GM19239 (cell line): ENCODE measurements around the gene ZFAND3.
"Not testable (repeated sequence)": the region's sequence is repeated elsewhere in the genome, so short reads cannot be mapped to it uniquely, and the experiment has no call there.

Source experiments
- DNase-seq: peaks from one replicate; pipeline ENCODE4 v3.0.0; 2011; ENCODE audit warnings: low spot score; ENCODE audit not compliant: insufficient read length
- FAIRE-seq: peaks from 2 replicates; lab custom pipeline; 2011; peaks lifted over from hg19 to GRCh38; lab: Jason Lieb, UNC

Gene ZFAND3

GRCh38 chr6:38100380-38100779 is 280.9 kb downstream of the ZFAND3 start:
- DNase-seq = no peak
- peak; percentile 53 for FAIRE-seq

GRCh38 chr6:38103921-38104320 is 284.4 kb downstream of the ZFAND3 start:
- FAIRE-seq = no peak
- DNase-seq = no peak

GRCh38 chr6:38105066-38105465 is 285.5 kb downstream of the ZFAND3 start:
- FAIRE-seq = no peak

GRCh38 chr6:38107073-38107472 is 287.5 kb downstream of the ZFAND3 start:
- FAIRE-seq (no peak), DNase-seq (no peak)

More at GRCh38 chr6:38105066-38105465, 285.5 kb downstream of the ZFAND3 start:
- DNase-seq = no peak

GRCh38 chr6:38110481-38110971 is 291.0 kb downstream of the ZFAND3 start:
- DNase-seq = no peak
- FAIRE-seq = no peak

GRCh38 chr6:38112181-38112580 is 292.7 kb downstream of the ZFAND3 start:
- no peak for FAIRE-seq
- no peak for DNase-seq

GRCh38 chr6:38113825-38114576 is 294.5 kb downstream of the ZFAND3 start:
- FAIRE-seq (no peak), DNase-seq (no peak)

- DNase-seq (no peak), FAIRE-seq (no peak)
Observed at GRCh38 chr6:38114976-38115625, 295.6 kb downstream of the ZFAND3 start.

- FAIRE-seq = no peak
- DNase-seq = no peak
Observed at GRCh38 chr6:38115626-38116008, 296.1 kb downstream of the ZFAND3 start.

GRCh38 chr6:38116248-38116647 is 296.7 kb downstream of the ZFAND3 start:
- no peak for FAIRE-seq

GRCh38 chr6:38117281-38117680 is 297.8 kb downstream of the ZFAND3 start:
- no peak for FAIRE-seq
- no peak for DNase-seq

More at GRCh38 chr6:38116248-38116647, 296.7 kb downstream of the ZFAND3 start:
- DNase-seq = no peak

GRCh38 chr6:38118791-38119365 is 299.4 kb downstream of the ZFAND3 start:
- DNase-seq (no peak), FAIRE-seq (no peak)

- DNase-seq = no peak
- FAIRE-seq = no peak
Observed at GRCh38 chr6:38119516-38119915, 300.0 kb downstream of the ZFAND3 start.

- DNase-seq, FAIRE-seq: not testable (repeated sequence)
Observed at GRCh38 chr6:38124224-38124926, 304.8 kb downstream of the ZFAND3 start.

- FAIRE-seq (no peak), DNase-seq (no peak)
Observed at GRCh38 chr6:38127284-38127683, 307.8 kb downstream of the ZFAND3 start.

- DNase-seq (no peak), FAIRE-seq (no peak)
Observed at GRCh38 chr6:38131527-38131965, 312.0 kb downstream of the ZFAND3 start.

- no peak for FAIRE-seq
- DNase-seq = no peak
Observed at GRCh38 chr6:38133932-38134703, 314.6 kb downstream of the ZFAND3 start.

- DNase-seq = no peak
- no peak for FAIRE-seq
Observed at GRCh38 chr6:38134704-38135088, 315.2 kb downstream of the ZFAND3 start.

- FAIRE-seq (no peak), DNase-seq (no peak)
Observed at GRCh38 chr6:38136547-38136946, 317.0 kb downstream of the ZFAND3 start.
